8988T (cell line): ENCODE data around the gene ADGRB3.
"Not testable (repeated sequence)": the region's sequence is repeated elsewhere in the genome, so short reads cannot be mapped to it uniquely, and the experiment has no call there.

Source experiments
- DNase-seq: peaks from one replicate; pipeline ENCODE4 v3.0.0; 2011

Gene ADGRB3

DNA sequence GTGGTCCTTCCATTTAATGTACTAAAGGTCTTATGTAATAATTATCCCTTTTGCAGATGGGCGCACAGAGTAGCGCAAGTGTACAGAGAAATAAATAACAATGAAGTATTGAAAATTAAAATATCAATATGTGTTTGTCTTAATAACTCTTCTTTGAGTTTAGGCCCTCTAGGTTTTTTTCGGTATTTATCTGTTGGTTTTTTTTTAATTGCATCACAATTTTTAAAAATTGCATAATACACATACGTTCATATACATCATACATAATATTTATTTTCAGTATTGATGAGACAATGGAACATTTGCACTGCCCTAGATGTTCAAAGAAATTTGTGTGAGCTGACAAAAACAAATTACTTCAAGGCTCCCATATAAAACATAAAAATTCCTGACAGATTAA is 15.1 kb downstream of the ADGRB3 start:
- no peak for DNase-seq

DNA sequence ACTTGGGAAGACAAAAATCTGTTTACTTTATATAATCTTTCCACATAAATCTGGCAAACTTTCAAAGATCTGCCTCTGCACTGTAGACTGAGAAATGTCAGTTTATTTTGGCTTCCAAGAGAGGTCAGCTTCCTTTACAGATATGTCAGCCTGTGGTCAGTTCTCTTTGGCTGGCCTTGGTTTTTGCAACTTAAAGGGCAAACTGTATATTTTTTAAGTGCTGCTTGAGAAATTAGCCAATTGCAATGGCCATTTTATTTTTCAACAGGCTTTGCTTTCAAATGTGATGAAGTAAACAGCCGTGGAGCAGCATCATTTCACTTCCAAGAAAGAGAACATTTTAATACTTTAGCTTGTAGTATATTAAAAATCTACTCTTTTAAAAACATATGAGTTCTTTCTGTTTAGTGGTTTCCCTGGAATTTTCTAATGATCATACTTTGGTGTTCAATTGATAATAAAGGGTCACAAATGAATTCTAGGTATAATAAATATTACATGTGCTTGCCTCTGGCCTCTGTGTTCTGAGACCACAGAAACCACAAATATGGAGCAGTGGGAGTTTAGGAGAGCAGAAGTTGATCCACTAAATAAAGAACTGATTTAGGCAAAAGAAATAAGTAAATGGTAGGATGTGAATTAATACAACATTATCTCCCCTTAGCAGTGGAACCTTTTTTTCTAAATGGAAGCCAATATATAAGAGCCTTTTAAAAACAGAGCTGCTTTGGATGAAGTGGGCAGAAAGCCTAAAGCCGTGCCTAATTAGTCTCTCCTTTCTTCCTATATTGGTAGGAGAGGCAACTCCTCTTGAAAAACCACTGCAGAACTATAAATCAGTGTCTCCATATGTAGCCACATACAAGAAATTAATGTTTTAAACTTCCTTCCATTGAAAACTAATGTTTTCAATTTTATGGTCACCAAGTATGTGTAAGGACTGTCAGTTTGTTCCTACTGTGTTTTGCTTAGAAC is 16.2 kb downstream of the ADGRB3 start:
- no peak for DNase-seq

DNA sequence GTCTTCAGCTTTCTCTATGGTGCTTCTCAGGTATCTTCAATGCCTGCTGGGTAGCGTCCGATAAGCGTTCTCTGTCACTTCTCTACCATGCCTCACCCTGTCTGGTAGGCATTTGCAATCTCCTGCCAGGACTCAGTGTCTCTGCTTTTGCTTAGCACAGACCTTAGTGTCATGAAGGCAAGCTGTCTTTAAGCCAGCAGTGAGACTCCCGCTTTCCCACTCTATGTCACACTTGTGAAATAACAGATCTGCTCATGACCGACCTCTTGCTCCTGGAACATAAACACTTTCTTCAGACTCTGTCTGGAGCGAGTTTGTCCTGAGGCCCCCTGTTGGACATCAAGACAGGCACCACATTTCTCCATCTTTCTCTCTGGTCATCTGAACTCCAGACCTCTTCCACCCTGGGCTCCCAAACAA is 17.0 kb downstream of the ADGRB3 start:
- no peak for DNase-seq

DNA sequence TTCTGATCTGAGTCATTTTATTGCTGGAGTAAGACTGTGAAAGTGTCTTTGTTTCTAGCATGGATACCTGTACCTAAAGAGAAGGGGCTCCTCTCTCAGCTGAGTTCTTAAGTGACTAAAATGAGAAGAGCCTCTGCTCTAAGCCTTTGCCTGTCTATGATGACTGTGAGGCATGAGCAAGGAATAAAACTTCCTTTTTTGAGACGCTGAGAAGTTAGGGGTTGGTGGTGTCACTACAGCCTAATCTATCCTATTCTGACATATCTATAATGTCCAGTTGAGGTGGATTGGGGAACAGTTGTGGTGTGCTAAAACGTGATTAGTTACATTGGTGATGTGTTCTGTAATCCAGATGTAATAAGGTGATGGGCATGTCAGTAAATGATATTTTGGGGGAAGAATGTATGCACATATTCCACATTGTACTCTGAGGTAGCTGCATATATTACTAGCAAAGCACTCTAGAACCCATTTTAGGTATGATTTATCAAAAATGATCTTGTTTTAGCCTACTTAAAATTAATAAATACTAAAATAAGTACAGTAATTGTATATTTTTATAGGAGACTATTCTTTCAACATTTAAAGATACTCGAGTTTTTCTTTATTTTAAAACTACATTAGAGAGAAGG is 18.1 kb downstream of the ADGRB3 start:
- no peak for DNase-seq

DNA sequence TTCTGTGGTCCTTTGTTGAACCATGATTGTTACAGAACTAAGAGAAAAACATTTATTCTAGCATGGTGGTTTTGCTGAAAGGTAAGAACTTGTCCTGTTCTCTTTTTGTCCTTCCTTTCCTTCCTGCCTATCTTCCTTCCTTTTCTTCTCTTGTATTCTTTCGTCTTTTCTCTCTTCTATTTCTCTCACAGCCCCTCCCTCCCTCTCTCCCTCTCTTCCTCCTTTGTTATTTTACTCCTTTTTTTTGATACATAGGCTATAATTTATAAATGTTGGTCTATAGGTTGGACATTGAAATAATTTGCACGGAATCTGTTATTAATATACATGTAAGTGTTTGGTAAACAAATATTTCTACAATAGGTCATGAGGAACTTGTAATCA is 18.6 kb downstream of the ADGRB3 start:
- DNase-seq: no peak

DNA sequence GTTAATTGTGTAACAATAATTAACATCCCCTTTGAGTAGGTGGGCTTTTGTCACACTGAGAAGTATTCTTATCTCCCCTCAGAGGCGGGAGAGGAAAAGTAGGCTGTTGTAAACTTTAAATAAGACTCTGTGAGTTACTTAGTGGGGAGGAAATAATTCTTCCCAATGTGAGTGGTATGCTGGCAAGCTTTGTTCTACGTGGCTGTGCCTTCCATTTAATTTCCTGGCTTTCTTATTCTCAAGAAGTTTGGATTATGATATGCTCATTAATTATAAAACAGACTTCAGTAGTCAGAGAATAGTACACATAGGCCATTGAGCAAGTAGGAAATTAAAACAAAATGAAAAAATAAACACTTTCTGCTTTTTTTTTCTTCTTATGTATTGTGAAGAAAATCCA is 19.1 kb downstream of the ADGRB3 start:
- no peak for DNase-seq

DNA sequence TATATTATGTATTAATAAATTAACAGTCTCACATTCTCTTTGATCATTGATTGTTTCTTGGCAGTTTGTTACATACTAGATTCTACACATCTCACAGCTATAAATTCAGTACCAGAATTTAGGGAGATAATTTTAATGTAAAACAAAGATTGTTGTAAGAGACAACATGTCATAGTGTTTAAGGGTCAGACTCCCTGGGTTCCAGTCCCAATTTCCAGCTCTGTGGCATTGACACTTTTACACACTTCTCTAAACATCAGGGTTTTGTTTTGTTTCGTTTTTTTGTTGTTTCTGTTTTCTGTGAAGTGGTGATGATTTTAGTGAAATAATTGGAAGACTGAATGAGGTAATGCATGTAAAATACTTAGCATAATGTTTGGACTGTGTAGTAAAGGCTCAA is 19.9 kb downstream of the ADGRB3 start:
- DNase-seq: no peak

DNA sequence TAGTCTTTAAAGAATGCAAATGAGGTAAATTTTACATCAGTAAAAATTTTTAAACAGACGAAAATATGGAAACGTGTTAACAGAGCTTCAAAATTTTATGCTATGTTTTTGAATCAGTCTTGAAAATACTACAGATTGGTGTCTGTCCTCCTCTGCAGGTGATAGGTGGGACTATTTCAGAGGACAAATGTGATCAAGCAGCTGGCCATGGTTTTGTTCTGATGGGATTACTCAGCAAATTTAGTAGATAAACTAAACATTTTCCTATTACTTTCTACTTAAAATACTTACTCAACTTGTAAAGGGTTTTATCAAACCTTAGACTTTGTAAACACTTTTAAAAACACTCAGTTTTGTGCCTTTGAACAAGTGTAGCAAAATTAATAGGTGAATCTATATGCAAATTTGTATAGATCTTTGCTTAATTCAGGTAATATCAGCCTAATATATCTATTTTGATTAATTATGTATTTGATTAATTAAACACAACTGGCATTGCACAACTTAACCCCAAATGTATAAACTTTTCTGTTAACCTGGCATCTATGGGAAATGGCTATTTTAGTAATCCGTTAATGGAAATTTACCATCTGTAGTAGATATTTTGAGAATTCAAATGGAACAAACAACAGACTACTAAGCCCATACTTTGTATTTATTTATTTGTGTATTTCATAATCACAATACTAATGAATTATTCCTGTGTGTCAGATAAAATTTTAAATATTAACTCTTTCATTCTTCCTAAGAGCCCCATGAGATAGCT is 22.5 kb downstream of the ADGRB3 start:
- no peak for DNase-seq

DNA sequence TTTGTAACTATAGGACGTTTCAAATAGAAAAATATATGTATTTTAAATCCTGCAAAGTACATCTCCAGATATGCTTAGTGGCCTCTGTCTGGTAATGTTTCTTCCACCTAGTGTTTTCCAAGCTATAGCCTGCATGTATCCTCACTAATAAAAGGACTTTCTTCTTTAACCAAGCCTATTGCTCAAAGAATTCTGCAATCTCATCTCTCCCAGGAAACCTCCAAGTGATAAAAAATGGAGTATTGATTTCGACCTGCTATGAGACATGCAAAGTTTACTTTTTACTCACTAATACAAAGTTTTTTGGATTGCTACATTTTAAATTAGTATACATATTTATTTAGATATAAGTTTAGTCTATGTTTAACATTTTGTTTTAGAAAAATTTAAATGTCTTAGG is 23.3 kb downstream of the ADGRB3 start:
- DNase-seq: no peak

DNA sequence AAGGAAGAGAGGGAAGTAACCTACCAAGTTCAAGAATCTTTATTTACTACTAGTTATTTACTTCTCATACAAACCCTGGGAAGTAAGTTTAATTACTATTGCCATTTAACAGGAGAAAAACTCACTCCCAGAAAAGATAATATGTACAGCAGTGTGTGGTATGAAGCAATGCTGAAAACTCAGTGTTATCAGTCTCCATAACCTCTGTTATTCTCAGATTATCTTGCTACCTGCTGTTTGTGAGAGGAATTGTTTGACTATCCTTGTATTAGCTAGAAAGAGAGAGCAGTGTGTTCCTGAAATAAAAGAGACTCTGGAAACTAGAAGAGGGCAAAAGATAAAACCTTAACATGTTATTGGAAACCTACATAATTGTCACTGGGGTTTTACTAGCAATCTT is 38.2 kb downstream of the ADGRB3 start:
- DNase-seq: no peak

DNA sequence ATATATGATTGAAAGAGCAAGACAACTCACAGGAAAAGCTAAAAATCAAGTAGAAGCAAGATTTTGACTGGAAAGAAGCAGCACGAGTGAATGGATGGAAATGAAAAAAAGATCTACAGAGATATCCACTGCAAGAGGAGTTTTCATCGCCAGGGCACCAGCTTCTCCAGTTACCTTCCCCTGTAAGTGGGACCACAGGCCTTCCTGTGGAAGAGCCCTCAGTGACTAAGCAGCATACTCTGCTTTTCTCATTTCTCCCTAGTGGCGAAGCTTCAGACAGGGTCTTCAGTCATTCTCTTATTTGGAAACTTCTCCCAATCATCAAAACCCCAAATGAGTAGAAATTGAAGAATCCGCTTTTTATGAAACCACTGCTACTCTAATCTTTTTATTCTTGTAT is 40.5 kb downstream of the ADGRB3 start:
- no peak for DNase-seq

DNA sequence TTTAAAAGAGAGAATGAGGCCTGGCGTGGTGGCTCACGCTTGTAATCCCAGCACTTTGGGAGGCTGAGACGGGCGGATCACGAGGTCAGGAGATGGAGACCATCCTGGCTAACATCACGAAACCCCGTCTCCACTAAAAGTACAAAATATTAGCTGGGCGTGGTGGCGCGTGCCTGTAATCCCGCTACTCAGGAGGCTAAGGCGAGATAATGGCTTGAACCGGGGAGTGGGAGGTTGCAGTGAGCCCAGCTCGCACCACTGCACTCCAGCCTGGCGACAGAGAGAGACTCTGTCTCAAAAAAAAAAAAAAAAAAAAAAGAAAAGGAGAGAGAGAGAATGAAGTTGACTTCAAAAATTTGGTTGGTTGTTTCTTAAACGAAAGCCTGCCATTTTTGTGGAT is 41.0 kb downstream of the ADGRB3 start:
- DNase-seq: not testable (repeated sequence)

DNA sequence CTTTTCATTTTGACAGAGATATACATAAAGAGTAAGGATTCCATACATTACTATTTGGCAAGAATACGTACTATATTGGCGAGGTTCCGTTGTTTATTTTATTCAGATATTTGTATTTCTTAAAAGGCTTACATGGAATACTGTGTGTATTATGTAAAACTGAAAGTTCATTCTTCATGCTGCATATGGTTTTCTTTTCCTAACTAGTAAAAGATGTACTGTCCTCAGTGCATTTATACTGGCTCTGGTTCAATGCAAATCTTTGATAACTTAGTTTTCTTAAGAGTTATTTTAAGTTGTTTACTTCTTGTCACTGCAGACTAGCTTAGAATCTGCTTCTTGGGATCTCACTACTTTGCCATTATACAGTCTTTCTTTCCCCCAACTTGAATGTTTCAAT is 42.0 kb downstream of the ADGRB3 start:
- DNase-seq: no peak

DNA sequence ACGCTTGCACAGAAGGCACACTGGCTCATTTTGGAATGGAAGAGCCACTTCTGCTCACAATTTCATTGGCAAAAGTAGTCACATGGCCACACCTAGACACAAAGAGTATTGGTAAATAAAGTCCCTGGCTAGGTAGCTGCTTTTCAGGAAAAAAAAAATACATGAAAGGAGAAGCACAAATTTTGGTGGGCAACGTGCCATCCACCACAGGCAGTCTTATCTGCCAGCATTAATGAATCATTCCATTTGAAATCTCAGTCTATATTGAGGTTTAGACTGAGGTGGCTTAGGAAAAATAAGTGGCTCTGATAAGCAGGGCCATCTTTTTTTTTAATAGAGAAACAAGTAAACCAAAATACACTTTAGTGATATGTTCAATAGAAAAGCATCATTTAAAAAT is 44.3 kb downstream of the ADGRB3 start:
- DNase-seq: no peak

DNA sequence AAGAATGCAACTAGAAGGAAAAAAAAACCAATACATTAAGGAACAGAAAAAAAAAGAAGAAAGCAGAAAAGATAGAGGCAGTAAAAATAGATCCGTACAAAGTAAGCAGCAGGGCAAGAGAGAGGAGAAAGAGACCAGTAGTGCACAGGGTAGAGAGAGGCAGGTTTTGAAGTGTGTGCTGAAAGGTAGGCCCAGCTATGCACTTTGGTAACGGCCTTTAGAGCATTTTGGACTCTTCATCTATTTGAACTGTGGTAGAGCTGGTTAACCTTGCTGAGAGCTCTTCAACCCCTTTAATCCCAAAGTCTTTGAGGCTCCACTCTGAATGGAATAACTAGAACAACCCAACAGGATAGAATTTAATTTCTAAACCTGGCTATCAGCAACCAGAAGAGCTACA is 45.2 kb downstream of the ADGRB3 start:
- no peak for DNase-seq

DNA sequence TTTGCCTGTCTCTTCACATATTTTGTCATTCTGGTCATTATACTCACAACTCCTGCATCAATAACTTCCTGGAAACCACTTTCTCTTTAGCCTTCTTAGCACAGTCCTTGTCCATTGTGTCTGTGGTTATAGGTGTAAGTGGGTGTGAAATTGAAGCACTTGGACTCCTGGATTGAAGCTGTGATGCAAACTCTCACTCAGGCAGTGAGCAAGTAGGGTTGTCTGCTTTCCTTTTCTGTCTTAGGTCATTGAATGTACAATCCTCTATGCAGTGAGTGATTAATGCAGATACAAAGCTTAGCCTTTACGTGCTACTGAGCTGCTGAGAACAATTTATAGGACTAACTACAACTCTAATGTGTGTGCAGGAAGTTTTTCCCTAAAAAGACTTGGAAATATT is 54.8 kb downstream of the ADGRB3 start:
- DNase-seq: no peak

DNA sequence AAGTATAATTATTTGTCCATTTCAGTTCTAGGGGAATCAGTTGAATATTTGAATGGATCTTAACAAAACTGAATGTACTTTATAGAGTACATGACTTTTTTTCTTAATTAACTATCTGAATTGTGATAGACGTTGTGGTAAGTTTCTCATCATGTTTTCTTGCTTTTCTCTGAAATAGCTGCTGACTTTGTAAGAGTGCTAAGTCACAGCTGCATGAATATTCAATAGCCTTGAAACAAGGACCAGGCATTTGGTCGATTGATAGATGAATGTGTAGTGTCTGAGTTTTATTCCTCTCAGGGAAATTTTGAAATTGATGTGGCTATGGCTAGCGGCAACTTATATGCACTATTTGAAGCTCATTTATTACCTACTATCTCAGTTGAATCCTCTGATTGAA is 56.0 kb downstream of the ADGRB3 start:
- no peak for DNase-seq

DNA sequence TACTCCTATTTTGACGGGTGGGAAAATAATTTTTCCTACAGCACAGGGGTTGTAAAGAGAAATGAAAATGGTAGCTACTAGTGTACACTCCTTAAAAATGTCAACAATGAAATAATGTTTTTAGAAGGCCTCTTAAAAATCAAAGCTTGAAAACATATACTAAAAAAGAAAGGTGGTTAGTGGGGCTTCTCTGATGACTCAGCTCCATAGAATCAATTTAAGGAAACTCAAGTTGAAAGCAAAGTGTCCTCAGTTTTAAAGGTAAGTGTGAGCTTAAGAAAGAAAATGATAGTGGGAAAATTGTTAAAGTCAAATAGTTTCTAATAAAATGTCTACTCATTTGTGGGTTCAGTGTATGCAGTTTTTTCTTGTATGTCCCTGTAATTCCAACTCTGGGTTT is 58.2 kb downstream of the ADGRB3 start:
- no peak for DNase-seq

DNA sequence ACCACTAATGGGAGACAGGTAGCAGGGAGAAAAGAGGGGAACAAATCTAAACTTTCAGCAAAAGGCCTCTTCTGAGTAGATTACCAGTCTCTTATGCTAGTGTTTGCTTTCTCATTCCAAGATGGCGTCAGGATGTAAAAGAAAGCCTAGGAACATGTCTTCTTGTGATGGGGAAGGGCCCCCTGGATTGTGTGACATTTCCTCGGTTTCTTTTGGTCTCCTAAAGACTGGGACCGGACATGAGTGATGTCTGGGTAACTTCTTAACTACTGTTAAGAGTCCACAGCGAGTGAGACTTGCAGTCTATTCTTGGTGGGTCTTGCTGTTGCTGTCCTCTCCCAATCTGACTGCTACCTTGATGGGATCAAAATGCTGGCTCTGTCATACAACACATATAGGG is 60.3 kb downstream of the ADGRB3 start:
- DNase-seq: no peak

DNA sequence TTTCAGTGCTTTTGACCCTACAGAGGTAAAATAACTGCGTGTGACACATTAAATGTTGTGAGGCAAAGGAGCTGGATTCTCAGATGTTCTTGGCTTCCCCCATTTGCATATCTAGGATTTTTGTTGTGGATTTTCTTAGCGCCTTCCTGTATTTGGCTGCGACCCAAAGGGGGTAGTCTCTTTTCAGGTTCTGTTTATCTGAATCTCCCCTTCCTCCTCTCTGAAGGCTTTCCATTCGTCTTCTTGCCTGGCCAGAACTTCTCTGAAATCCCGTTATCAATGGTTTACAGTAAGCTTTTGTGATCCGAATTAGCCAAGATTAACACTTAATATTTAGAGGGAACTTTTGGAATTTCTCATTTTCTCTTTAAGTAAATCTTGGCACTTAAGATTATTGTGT is 60.8 kb downstream of the ADGRB3 start:
- no peak for DNase-seq

DNA sequence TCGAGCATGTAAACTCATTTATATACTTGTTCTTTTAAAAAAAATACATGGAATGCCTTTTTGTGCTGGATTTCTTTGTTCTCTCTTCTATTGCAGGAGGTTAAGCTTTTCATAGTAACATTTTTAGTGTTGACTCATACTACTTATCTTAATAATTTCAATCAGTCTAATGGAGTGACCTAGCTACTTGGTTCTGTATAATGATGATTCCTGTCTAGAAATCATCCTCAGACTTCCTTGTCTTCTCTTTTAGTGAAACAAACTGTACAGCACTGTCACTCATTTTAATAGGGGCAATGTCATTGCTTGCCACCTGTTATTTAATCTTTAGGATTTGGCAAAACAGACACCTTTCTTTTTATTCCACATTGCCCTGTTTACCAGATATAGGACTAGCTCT is 62.3 kb downstream of the ADGRB3 start:
- DNase-seq: no peak

DNA sequence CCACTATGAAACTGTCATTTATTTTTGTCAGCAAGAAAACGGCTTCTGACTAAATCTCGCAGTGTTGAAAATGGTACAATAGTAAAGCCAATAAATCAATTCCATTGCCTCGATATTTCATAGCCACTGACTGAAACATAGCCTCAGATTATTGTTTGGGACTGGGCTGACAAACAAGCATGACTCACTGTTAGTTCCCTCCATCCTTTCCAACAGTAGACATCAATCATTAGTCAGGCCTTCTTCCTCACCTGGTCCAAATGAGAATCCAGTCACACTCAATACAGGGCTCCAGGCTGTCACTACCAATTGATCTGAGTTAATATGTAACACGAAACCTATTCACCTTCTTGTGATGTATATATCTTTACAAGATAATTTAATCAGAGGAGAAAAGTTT is 66.1 kb downstream of the ADGRB3 start:
- no peak for DNase-seq

DNA sequence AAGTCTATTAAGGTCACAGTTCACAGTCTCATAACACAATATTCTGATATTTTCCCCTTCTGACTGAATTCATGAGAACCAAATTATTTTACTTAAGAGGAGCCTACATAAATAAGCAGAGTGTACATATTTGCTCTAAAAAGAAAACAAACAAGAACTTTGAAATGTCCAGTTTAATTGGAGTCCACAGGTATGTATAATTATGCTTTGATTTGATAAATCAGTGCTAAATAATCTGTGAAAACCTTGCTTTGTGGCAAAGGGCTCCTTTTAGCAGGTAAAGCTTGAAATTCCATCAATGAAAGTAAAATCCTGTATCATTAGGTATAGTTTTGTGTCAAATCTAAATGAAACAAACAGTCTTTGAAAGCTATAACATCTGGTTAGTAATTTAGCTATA is 69.4 kb downstream of the ADGRB3 start:
- DNase-seq: no peak

DNA sequence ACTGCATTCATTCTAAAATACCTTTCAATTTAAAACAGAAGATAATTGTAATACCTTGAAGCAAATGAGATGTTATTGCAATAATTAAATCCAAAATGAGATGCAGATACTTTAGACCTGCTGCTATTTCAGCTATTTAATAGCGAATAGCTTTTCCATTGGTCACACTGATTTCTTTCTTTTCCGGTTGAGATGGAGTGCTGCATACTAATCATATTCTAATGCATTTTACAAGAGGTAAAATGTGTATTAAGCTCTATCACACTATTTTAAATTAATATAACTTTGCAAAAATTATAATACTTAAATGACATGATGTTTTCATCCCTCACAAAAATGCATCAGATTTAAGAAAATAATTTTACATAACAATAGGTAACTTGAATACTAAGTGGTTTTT is 74.0 kb downstream of the ADGRB3 start:
- DNase-seq: no peak
